ENCODE data around the gene KRT9. TPM values are rescaled to one million over a fixed set of nuclear protein-coding genes. Genes with fewer than 3 reads are reported as not detected.
A peak's percentile ranks its signal among the peaks of the same experiment; 100 is the strongest.

The KRT9 gene
- total and polyA plus RNA-seq, 2 of the 13 experiments (the other 11 are each of a cell fraction or from before 2014, with no cell fraction given), result not detected

- no peak for TF ChIP-seq SKIL (CRISPR knock-in tag; IDR thresholded peaks at IDR 0.05; ENCODE audit: borderline replicate concordance)
- no peak for TF ChIP-seq ZNF670 (CRISPR knock-in tag; IDR thresholded peaks at IDR 0.05; ENCODE audit: borderline replicate concordance)
- TF ChIP-seq MTA3 (CRISPR knock-in tag; IDR thresholded peaks at IDR 0.05), result no peak
- no peak for TF ChIP-seq ZNF740 (CRISPR knock-in tag; IDR thresholded peaks at IDR 0.05)
- TF ChIP-seq PAX8 (CRISPR knock-in tag; IDR thresholded peaks at IDR 0.05; ENCODE audit: borderline replicate concordance), result 0 out of 2 replicates have a peak, but pooled peaks have one; percentile 38
- TF ChIP-seq ZNF850 (CRISPR knock-in tag; conservative IDR thresholded peaks at IDR 0.05), result no peak
- peak; percentile 48; the same call in 1 of the 2 replicates for TF ChIP-seq BRF2 (CRISPR knock-in tag; IDR thresholded peaks at IDR 0.05)
- no peak for TF ChIP-seq MBD4 (IDR thresholded peaks at IDR 0.05; ENCODE audit: borderline replicate concordance, low read length)
- TF ChIP-seq HMG20A (CRISPR knock-in tag; IDR thresholded peaks at IDR 0.05; ENCODE audit: borderline replicate concordance), result no peak
- peak; percentile 35; the same call in 1 of the 2 replicates for TF ChIP-seq NFYC (CRISPR knock-in tag; IDR thresholded peaks at IDR 0.05)
- TF ChIP-seq ZNF704 (CRISPR knock-in tag; IDR thresholded peaks at IDR 0.05; ENCODE audit: borderline replicate concordance), result 0 out of 2 replicates have a peak, but pooled peaks have one; percentile 39
- 0 out of 2 replicates have a peak, but pooled peaks have one; percentile 70 for TF ChIP-seq ZNF234 (CRISPR knock-in tag; conservative IDR thresholded peaks at IDR 0.05)
- TF ChIP-seq PBX2 (CRISPR knock-in tag; IDR thresholded peaks at IDR 0.05), result no peak
- no peak for TF ChIP-seq ZNF503 (CRISPR knock-in tag; IDR thresholded peaks at IDR 0.05)
- TF ChIP-seq AKNA (CRISPR knock-in tag; IDR thresholded peaks at IDR 0.05; ENCODE audit: borderline replicate concordance), result no peak
Measured at GRCh38 chr17:41548844-41549595, 22.8 kb downstream of the KRT9 start (continued).

Data from HepG2 (cell line).